ENCODE results near the gene YTHDC1.

GRCh38 chr4:68399306-68399705 lies 49.4 kb upstream of the YTHDC1 start:
- TF ChIP-seq, protein P1, sequence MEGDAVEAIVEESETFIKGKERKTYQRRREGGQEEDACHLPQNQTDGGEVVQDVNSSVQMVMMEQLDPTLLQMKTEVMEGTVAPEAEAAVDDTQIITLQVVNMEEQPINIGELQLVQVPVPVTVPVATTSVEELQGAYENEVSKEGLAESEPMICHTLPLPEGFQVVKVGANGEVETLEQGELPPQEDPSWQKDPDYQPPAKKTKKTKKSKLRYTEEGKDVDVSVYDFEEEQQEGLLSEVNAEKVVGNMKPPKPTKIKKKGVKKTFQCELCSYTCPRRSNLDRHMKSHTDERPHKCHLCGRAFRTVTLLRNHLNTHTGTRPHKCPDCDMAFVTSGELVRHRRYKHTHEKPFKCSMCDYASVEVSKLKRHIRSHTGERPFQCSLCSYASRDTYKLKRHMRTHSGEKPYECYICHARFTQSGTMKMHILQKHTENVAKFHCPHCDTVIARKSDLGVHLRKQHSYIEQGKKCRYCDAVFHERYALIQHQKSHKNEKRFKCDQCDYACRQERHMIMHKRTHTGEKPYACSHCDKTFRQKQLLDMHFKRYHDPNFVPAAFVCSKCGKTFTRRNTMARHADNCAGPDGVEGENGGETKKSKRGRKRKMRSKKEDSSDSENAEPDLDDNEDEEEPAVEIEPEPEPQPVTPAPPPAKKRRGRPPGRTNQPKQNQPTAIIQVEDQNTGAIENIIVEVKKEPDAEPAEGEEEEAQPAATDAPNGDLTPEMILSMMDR (IDR thresholded peaks at IDR 0.05 in 4 of 5, conservative IDR thresholded peaks at IDR 0.05 in 1 of 5), result no peak
- TF ChIP-seq POLR2A (IDR thresholded peaks at IDR 0.05), result no peak
